ELF-1 (cell line): ENCODE data around the gene SPART.
"Not testable (repeated sequence)": the region's sequence is repeated elsewhere in the genome, so short reads cannot be mapped to it uniquely, and the experiment has no call there.

Experiments used
- DNase-seq: peaks from one replicate; pipeline ENCODE4 v3.0.0-alpha.2; 2016; ENCODE audit warnings: low read depth, low spot score

Gene SPART

GRCh38 chr13:36354842-36355623 is 8.8 kb upstream of the SPART start:
- no peak for DNase-seq

GRCh38 chr13:36353001-36353400 is 6.8 kb upstream of the SPART start:
- no peak for DNase-seq

GRCh38 chr13:36352350-36352749 is 6.2 kb upstream of the SPART start:
- DNase-seq = no peak

- no peak for DNase-seq
Observed at GRCh38 chr13:36347531-36348210, 1.5 kb upstream of the SPART start.

- peak; percentile 80 for DNase-seq
Observed at GRCh38 chr13:36345438-36346221, 564 bp downstream of the SPART start.

GRCh38 chr13:36344886-36345437 is 1.2 kb downstream of the SPART start:
- DNase-seq = no peak

- no peak for DNase-seq
Observed at GRCh38 chr13:36344173-36344572, 2.0 kb downstream of the SPART start.

- DNase-seq = no peak
Observed at GRCh38 chr13:36343766-36344165, 2.4 kb downstream of the SPART start.

- no peak for DNase-seq
Observed at GRCh38 chr13:36342715-36343114, 3.5 kb downstream of the SPART start.

GRCh38 chr13:36341718-36342117 is 4.5 kb downstream of the SPART start:
- no peak for DNase-seq

GRCh38 chr13:36339600-36340155 is 6.5 kb downstream of the SPART start:
- DNase-seq = no peak

GRCh38 chr13:36337938-36338641 is 8.1 kb downstream of the SPART start:
- DNase-seq = no peak

GRCh38 chr13:36332986-36333385 is 13.2 kb downstream of the SPART start:
- no peak for DNase-seq

- not testable (repeated sequence) for DNase-seq
Observed at GRCh38 chr13:36332255-36332654, 13.9 kb downstream of the SPART start.

GRCh38 chr13:36331280-36331679 is 14.9 kb downstream of the SPART start:
- DNase-seq = no peak

- no peak for DNase-seq
Observed at GRCh38 chr13:36329361-36329760, 16.8 kb downstream of the SPART start.

- DNase-seq = no peak
Observed at GRCh38 chr13:36328821-36329220, 17.4 kb downstream of the SPART start.

GRCh38 chr13:36325912-36326311 is 20.3 kb downstream of the SPART start:
- no peak for DNase-seq

GRCh38 chr13:36324881-36325280 is 21.3 kb downstream of the SPART start:
- not testable (repeated sequence) for DNase-seq

GRCh38 chr13:36323951-36324566 is 22.1 kb downstream of the SPART start:
- DNase-seq = peak; percentile 76

GRCh38 chr13:36323408-36323807 is 22.8 kb downstream of the SPART start:
- DNase-seq = no peak
